ENCODE data around the gene CENPP.

The CENPP gene

DNA sequence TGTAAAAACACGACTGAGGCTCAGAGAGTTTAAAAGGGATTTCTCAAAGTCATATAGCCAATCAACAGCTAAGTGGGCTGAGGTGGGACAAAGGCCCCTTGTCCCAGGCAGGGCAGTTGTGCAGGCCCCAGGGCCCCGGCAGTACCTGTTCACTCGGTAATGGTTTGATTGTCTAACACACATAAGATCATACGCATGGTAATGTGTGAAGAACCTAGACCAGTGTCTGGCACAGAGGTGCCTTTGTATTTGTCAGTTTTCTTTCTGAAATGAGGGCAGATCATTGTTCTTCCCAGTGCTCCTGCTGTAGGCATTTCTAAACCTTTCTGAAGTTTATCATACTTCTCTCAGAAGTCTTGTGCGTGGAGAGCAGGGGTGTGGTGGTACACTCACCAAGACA lies 277.3 kb downstream of the CENPP start:
- DNase-seq: no peak

DNA sequence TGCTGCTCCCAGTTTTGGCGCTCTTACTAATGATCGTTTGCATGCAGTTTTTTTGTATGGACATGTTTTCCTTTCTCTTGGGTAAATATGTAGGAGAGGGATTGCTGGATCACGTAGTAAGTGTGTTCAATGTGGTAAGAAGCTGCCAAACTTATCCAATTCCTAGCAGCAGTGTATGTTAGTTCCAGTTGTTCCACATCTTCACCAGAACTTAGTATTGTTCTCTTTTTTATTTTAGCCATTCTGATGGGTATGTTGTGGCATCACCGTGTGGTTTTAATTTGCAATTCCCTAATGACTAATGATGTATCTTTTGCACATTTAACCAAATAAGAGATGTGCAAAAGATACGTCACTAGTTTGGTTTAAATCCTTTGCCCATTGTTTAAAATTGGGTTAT lies 278.2 kb downstream of the CENPP start:
- no peak for DNase-seq

DNA sequence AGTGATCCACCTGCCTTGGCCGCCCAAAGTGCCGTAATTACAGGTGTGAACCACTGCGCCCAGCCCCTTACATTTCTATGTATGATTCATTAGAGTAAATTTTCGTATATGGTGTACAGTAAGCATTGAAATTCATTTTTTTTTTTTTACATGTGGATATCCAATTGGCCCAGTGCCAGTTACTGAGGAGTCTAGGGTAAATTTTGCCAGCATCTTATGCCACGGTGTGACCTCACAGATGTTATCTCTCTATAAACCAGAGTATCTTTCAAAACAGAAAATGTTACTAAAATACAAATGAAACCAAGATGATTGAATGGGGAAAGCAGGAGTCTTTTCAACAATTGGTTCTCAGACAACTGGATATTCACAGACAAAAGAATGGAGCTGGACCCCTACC lies 279.5 kb downstream of the CENPP start:
- no peak for DNase-seq

DNA sequence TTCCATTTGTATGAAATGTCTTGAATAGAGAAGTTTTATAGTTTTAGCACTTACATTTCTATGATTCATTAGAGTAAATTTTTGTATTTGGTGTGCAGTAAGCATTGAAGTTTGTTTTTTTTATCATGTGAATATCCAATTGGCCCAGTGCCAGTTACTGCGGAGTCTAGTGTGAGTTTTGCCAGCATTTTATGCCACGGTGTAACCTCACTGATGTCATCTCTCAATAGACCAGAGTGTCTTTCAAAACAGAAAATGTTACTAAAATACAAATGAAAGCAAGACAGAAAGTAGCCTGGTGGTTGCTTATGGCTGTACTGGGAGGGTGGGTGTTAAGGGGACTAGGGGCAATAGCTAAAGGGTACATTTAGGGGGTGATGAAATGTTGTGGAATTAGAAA lies 281.3 kb downstream of the CENPP start:
- no peak for DNase-seq

DNA sequence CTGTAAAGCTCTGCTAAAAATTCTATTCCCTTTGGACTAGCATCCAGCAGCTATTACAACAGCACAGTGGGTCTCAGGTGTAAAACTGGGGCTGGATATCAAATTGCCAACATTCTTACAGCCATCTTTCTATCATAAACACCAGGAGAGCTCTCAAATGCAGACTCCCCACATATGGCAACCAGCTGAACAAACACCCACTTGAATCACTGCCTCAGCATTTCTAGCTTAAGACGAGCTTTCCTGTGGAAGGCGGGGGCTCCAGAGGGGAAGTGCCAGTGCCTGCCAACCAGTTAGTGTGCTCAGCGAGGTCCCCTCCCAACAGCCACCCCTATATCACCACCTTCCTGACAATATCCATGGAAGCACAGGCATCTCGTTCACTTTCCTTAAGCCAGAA lies 282.0 kb downstream of the CENPP start:
- DNase-seq: no peak

DNA sequence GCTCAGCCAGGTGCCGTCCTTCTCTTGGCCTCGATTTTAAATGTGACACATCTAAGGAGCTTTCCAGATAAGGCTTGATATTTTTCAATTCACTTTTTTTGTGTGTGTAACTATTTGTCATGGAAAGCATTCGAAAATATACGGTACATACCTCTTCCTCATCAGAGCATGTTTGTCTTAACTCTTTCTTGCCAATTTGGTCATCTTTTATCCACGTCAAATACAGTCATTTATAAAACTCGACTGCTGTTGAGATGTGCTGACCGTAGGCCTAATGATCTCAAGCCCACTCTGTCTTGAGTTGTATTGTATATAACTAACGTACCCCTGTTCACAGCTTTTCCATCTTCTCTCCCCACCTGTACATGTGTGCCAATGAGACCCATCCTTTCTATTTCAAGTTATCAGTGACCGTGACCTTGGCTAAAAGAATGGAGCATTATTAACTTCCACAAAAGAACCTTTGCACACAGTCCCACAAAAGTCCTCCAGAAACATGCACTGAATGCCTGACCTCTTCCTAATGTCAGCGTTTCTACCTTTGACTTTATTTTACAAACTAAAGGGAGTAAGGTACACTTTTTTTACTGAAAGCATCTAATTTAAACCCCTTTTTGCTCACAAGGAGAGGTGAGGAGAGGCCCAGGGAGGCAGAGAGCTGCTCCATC lies 282.6 kb downstream of the CENPP start:
- no peak for DNase-seq

DNA sequence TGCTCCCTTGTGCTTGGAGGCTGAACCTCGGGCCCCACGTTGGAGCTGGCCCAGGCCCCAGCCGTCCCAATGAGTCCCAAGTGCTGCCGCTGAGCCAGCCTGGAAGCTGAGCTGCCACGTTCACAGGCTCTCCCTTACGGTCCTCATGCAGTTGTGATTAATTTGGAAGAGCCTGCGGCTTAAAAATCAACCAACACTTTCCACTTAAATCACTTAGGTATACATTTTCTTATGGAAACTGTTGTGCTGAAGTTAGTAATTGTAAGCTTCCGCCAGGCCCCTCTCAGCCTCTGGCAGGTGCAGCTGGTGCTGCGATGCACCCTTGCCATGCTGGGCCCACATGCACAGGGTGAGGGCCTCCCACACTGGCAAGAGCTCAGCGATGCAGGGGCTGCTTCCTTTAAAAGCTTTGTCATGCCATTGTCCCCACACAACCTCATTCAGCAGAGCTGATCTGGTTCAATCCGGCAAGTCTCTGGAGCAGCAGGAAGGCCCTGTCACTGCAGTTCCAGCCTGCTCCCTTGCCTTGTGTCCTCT lies 283.2 kb downstream of the CENPP start:
- DNase-seq: no peak

DNA sequence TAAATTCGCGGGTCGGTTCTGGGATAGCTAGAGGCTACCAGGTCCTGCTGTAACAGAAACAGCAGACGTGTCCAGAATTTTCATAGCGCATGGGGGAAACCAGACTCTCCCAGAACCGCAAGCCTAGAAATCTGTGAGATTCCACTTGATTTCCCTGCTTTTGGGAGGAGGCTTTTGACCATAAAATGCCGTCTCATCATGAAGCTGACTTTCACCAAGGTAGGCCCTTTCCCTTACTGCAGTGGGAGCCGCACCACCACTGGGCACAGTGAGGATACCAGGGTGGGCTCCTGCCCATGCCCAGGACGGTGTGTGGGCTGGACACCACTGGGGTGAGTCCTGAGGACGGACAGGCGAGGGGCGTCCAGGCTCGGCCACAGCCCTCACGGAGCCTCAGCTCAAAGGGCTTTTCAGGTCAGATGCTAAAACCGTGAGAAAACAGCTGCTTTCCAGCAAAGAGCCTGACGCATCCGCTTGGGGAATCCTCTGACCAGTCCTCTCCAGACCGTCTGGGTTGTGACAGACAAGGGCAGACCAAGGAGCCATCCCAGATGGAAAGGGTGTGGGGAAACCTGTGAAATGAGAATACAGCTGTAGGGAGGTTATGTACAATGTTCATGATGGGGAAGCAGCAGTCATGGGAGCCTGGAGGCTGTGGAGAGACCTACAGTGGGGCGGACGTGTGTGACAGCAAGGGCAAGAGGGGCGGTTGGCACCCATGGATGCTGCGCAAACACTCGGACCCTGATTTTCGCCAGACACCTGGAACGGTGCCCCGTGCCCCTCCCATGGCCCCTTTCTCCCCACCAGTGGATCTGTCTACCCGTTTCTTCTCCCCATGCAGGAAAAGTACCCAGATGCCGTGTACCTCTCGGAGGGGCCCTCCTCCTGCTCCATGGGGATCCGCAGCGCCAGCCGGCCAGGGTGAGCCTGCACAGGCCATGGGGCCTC lies 285.0 kb downstream of the CENPP start:
- DNase-seq: no peak

DNA sequence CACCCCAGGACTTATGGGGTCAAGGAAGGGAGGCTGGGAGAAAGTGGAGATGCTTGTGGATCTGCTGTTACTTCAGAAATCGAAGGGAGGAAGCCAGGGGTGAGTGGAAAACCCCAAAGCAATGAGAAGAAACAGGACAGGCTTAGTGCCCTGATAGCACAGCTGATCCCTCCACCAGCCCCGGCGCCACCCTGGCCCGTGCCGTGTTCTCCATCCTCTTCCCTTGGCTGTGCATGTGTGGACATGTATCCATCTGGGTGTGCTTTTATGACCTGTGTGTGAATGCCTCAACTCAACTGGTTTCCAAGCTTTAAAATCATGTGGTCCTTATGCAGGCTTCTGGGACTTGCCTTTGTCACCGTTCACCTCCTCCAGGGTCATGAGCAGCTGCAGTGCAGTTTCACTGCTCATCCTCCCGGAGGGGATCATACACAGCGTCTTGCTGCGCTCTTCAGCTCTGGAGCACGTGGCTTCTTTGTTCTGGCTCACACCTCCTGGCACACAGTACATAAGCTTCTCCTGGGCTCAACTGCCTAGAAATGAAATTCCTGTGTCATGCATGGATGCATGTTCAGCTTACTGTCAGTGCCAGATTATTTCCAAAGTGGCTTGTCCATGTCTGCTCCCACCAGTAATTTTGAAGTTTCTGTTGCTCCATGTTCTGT lies 286.0 kb downstream of the CENPP start:
- DNase-seq: no peak

DNA sequence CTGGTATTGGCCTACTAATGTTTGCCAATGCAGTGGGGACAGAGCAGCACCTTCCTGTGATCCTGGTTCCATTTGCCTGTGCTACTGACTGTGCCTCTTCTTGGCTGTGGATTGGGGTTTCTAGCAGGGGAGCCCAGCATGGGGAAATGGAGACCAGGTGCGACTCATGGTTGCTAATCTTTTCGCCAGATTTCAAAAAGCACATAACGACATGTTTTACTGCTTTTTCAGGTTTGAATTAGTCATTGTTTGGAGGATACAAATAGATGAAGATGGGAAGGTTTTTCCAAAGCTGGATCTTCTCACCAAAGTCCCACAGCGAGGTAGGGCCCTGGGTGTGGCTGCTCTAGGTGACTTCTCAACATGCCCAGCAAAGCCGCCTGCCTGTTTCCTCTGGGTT lies 286.5 kb downstream of the CENPP start:
- DNase-seq: no peak

DNA sequence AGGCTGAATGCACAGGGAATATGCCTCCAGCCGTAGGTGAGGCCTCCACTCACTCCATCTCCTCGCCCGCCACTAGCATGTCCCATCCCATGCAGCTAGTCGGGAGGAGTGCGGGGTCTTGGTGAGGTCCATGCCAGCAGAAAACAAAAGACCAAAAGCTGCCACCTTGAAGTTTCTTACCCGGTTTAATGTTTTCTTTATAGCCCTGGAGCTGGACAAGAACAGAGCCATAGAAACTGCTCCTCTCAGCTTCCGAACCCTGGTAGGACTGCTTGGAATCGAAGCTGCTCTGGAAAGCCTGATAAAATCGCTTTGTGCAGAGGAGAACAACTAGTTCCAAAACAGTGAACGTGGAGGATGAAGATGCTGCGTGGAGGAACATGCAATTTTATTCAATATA lies 287.1 kb downstream of the CENPP start:
- no peak for DNase-seq

DNA sequence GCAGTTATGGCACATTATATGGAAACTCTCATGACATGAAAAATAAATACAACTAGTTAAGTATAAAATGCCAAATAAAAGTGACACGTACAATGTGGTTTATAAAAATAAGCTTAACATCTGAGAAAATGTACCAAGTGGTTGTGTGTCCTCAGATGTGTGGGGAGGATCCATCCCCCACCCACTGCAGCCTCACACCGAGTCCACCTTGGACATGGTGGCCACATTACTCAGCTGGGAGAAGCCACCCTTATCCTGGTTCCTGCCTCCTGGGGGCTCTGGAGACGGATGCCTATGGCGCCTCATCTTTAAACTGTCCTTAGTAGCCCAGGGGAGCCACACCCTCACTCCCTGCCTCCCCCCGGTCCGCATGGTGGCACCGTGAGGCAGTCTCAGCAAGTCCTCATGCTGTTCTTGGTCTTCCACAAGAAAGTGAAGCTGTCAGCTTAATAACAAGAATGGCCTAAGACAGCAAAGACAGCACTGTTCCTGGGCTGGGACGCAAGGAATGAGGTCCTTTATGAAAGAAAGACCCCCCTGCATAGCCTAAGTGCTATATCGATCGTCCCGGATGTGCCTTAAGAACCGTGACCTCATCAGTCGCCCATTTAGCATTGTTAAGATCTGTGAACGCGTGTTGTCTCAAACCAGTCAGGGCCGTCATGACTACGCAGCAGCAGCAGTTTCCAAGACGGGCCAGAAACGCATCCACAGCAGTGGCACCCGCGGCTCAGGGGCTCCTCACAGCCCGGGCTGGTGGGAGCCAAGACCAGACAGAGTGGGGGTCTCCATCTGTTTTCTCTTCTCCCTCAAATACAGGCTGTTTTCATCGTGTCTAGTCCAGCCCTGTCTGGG lies 287.7 kb downstream of the CENPP start:
- no peak for DNase-seq

DNA sequence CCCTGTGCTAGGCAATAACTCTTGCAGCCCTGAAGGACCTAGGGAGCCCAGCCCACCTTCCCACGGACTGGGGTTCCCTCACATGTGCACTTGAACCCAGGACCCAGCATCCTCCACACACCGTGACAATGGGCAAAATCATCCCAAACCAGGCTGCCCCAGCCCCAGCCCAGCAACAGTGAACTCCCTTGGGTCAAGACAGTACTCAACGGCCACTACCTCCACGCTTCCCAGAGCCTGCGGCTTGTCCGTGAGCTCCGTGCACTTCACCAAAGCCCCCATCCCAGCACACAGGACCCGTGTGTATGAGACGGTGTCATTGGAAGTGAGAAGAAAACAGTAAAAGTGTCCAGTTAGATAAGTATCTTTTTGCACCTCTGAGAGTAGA lies 288.4 kb downstream of the CENPP start:
- DNase-seq: no peak

DNA sequence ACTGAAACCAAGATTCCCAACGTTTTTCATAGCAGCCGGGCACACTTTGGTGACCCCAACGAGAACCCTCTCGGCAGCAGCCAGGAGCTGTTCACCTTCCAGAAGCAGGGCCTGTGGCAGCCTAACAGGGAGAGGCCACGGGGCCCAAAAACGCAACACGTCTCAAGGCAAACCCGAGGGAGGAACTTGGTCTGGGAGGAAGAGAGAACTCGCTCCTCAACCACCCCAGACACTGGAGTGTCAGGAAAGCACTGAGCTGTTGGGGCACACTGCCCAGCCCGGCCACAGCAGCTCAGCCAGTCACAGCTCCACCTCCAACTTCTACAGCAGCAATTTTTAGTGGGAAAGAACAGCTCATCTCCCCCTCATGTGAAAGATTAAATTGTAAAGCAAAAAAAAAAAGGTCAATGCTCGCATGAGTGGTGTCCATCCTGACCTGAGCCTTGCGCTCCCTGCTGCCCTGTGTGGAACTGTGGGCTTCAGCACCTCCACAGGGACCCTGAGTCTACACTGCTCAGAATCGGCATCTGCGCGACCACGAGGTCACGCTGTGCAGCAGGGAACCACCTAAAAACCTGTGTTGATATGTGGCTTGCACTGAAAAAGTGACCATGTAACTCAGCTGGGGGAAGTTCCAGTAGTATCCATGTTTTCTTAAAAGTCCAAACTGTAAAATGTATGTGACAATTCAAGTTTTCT lies 289.2 kb downstream of the CENPP start:
- no peak for DNase-seq

DNA sequence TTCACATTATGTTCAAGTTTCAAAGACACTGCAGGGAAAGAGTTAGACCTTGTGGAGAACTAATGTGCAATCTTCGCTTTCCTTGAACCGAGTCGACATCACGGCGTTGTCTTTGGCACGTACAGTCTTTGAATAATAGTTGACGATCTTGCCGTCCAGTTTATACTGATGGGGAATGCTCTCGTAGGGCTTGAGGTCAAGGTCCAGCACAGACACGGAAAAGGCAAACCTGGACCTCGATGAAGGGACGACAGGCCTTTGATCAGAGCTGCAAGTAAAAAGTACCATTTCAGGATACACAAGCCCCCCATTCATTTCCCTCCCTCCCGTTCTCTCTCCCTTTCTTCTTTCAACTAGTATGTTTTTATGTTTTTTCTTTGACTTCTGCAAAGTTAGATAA lies 290.0 kb downstream of the CENPP start:
- DNase-seq: no peak

DNA sequence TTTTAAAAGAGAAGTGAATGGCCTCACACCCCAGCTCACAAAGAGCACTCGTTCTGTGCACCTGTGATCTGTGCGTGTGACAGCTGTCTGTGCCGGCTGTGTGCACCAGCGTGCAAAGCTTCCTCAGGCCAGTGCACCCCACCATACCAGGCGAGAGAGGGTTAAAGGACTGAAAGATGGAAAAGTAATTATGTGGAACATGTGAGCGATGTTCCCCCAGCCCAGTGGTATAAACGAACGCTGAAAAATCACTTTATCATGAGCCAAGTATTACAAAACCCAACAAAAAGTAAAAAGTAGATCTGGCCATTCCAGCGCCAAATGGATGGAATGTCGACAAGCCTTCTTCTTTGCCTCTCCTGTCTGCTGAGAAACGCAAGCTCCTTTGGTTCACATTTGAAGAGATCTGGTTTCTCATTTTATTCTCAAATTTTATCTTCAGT lies 290.5 kb downstream of the CENPP start:
- no peak for DNase-seq

DNA sequence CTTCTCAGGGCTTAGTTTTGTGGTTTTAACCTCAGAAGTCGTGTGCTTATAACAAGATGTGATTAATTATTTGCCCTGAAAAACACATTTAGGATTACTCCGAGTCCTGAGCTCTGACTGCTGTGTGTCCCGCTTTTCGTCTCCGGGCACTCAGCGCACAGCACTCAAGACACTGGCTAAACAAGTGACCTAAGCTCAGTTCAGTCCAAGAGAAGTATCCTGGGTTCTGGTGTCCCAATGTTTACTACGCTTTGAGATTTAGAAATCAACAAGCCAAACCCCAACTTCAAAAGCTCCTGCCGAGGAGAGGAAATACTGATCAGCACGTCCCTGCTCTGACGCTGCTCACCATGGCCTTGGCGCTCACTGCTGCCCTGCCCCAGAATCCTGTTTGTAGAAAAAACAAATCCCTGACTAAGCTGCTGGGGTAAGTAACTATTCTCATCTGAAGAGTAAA lies 290.9 kb downstream of the CENPP start:
- DNase-seq: no peak

DNA sequence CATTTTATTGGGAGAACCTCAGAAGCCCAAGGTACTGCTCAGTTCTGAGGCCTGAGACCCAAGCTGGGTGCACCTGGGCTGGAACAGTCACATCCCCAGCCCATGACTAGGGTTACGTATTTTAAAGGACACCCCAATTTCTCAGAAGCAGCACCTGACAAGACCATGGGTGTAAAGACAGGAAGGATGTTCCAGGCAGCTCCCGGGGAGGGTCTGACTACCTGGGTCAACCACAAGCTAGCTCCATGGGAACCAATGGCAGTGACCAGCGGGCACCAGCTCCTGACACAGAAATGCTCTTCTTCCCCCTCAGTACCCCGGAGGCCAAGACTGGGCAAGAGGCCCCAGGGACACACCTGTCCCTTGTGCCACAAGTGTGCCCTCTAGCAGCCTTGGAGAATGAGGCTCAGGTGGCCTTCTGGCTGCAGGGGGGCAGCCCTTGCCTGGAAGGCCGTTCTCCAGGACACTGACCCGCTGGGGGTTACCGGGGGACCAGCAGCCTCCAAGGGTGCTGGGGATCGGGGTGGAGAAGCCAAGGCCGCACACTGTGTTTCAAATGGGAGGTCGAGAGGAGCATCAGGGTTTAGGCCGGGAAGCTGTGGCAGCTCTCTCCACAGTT lies 291.6 kb downstream of the CENPP start:
- DNase-seq: no peak

DNA sequence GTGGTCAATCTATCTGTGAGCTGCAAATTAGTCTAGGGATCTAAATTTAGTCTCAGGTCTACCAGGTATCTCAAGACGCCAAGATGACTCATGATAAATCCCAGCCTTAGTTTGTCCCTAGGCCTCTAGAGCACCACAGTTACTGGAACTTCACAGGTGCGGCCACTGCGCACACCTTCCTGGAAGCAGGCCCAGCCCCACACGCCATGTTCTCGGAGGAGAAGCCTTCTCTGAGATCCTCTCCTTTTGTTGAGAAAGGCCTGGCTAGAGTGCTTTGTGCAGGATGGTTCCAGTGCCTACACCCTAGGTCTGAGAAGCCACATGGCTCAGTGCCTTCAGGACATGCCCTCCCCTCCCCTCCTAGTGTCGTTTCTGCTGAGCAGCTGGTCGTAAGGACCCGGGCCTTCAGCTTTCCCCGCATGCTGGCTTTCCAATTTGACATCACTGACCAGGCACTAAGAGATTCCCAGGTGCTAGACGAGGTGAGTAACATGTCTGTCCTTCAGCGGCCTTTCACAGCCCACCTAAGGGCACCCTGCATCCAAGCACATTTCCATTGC lies 292.3 kb downstream of the CENPP start:
- no peak for DNase-seq

DNA sequence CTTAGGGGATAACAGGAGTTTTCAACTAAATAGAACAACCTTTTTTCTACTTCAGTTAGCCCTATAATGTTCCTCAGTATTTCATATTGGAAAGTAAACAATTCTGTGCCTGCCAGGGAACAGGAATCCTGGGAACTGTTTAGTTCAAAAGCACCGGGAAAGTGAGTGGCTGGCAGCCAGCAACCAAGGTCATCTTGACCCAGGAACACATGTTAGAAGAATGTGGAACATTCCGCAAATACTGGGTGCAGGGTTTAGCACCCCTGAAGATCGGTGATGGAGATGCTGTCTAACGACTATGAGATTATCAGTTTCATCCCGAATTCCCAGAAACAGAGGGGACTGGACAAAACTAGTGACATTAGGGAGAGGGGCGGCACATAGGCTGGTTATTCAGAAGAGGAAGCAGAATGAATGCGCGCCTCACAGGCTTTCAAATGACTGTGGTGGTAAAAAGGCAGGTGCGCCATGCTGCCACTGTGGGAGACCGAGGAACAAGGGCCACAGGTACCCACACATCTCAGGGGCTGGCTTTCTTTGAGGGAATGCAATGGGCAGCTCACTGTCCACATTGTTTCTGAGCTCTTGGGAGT lies 293.0 kb downstream of the CENPP start:
- no peak for DNase-seq
